Mesenchymal stem cell (in vitro differentiated cells and primary cell): ENCODE measurements around the gene GEMIN7. TPM values are rescaled to one million over a fixed set of nuclear protein-coding genes. Genes with fewer than 3 reads are reported as not detected.

Source experiments
- DNase-seq: peaks from one replicate; pipeline ENCODE4 v3.0.0-alpha.2; 2013
- H2AFZ ChIP-seq: one replicate; pipeline ENCODE4 v1.6.1; 2013; ENCODE audit warnings: low read depth, mild to moderate bottlenecking, control low read depth, inconsistent platforms, low read length, moderate library complexity
- H2AK5ac ChIP-seq: 2 replicates; pipeline ENCODE4 v1.6.1; 2013; ENCODE audit warnings: low read length, moderate library complexity, mild to moderate bottlenecking, inconsistent platforms; ENCODE audit not compliant: severe bottlenecking
- H2BK120ac ChIP-seq: one replicate; pipeline ENCODE4 v1.6.1; 2013; ENCODE audit warnings: low read depth, mild to moderate bottlenecking, inconsistent platforms, low read length, moderate library complexity
- H2BK12ac ChIP-seq, 2 experiments: one replicate each; pipeline ENCODE4 v1.6.1; 2013; ENCODE audit warnings: inconsistent platforms in 2 of 2, low read length in 2 of 2, mild to moderate bottlenecking in 2 of 2, moderate library complexity in 2 of 2, control low read depth in 1 of 2
- H2BK15ac ChIP-seq: one replicate; pipeline ENCODE4 v1.6.1; 2013; ENCODE audit warnings: mild to moderate bottlenecking, low read depth, inconsistent platforms; ENCODE audit not compliant: poor library complexity, severe bottlenecking
- H2BK5ac ChIP-seq: 2 replicates; pipeline ENCODE4 v1.6.1; 2013; ENCODE audit warnings: low read depth, mild to moderate bottlenecking, low read length, control low read depth, inconsistent platforms; ENCODE audit not compliant: poor library complexity, severe bottlenecking
- H3K14ac ChIP-seq, 2 experiments: one replicate each; pipeline ENCODE4 v1.6.1; 2013; ENCODE audit warnings: inconsistent platforms in 2 of 2, low read length in 2 of 2, control low read depth in 1 of 2, mild to moderate bottlenecking in 1 of 2, moderate library complexity in 1 of 2
- H3K18ac ChIP-seq, 2 experiments: one replicate each; pipeline ENCODE4 v1.6.1; 2013; ENCODE audit warnings: inconsistent platforms in 2 of 2, low read length in 2 of 2, control low read depth in 1 of 2, low read depth in 1 of 2, mild to moderate bottlenecking in 1 of 2
- H3K23ac ChIP-seq, 2 experiments: one replicate each; pipeline ENCODE4 v1.6.1; 2013; ENCODE audit warnings: inconsistent platforms in 2 of 2, low read length in 2 of 2, mild to moderate bottlenecking in 2 of 2, moderate library complexity in 2 of 2, control low read depth in 1 of 2
- H3K27ac ChIP-seq: 2 replicates; pipeline ENCODE4 v1.5.1; 2013; ENCODE audit warnings: mild to moderate bottlenecking, moderate library complexity, low read length, control low read depth, inconsistent platforms; ENCODE audit not compliant: poor library complexity, severe bottlenecking
- H3K27me3 ChIP-seq, 2 experiments: 2 replicates each; pipeline versions ENCODE4 v1.6.1 to v1.7.0; 2013; ENCODE audit warnings: low read length in 2 of 2, mild to moderate bottlenecking in 2 of 2, moderate library complexity in 2 of 2, control low read depth in 1 of 2, inconsistent platforms in 1 of 2; ENCODE audit not compliant: control insufficient read depth in 1 of 2, insufficient read depth in 1 of 2
- H3K36me3 ChIP-seq, 2 experiments: 2 replicates each; pipeline versions ENCODE4 v1.6.1 to v1.7.0; 2013; ENCODE audit warnings: low read length in 2 of 2, control low read depth in 1 of 2, inconsistent platforms in 1 of 2, low read depth in 1 of 2, mild to moderate bottlenecking in 1 of 2; ENCODE audit not compliant: insufficient read depth in 2 of 2, control insufficient read depth in 1 of 2
- H3K4ac ChIP-seq, 2 experiments: one replicate each; pipeline ENCODE4 v1.6.1; 2013; ENCODE audit warnings: inconsistent platforms in 2 of 2, low read length in 2 of 2, mild to moderate bottlenecking in 2 of 2, moderate library complexity in 2 of 2, control low read depth in 1 of 2, low read depth in 1 of 2
- H3K4me1 ChIP-seq: 2 replicates; pipeline ENCODE4 v1.6.1; 2013; ENCODE audit warnings: low read depth, low read length, control low read depth; ENCODE audit not compliant: control insufficient read depth, insufficient read depth
- H3K4me2 ChIP-seq: 2 replicates; pipeline ENCODE4 v1.6.1; 2013; ENCODE audit warnings: low read length, mild to moderate bottlenecking, inconsistent platforms; ENCODE audit not compliant: poor library complexity, severe bottlenecking
- H3K4me3 ChIP-seq, 2 experiments: 2 replicates each; pipeline versions ENCODE4 v1.5.1 to v1.7.0; 2013; ENCODE audit warnings: low read length in 2 of 2, mild to moderate bottlenecking in 2 of 2, control low read depth in 1 of 2, low read depth in 1 of 2; ENCODE audit not compliant: insufficient read depth in 1 of 2
- H3K79me1 ChIP-seq: replicated peaks from 2 replicates; pipeline ENCODE4 v1.6.1; 2013; ENCODE audit warnings: mild to moderate bottlenecking, control low read depth, low read length, inconsistent platforms; ENCODE audit not compliant: poor library complexity, severe bottlenecking
- H3K9ac ChIP-seq: 2 replicates; pipeline ENCODE4 v1.7.0; 2013; ENCODE audit warnings: mild to moderate bottlenecking, low read length, moderate library complexity
- H3K9me3 ChIP-seq: 2 replicates; pipeline ENCODE4 v1.7.0; 2013; ENCODE audit warnings: mild to moderate bottlenecking, low read length; ENCODE audit not compliant: control insufficient read depth
- H4K8ac ChIP-seq: one replicate; pipeline ENCODE4 v1.6.1; 2013; ENCODE audit warnings: inconsistent platforms, mild to moderate bottlenecking, low read length, moderate library complexity
- H4K91ac ChIP-seq: one replicate; pipeline ENCODE4 v1.6.1; 2013; ENCODE audit warnings: mild to moderate bottlenecking, low read length, inconsistent platforms
- WGBS: methylation state at CpG from one replicate; pipeline ENCODE4 v1.1.7; 2013; ENCODE audit warnings: mixed read lengths; 5-methylcytosine and 5-hydroxymethylcytosine counted together
- polyA plus RNA-seq, 2 experiments: library from polyadenylated mRNA; stranded (reverse); fragments of 200-250 nt; gene quantifications; one replicate each; pipeline ENCODE4 v1.2.3, GENCODE V29; 2013

GEMIN7 gene, protein sequence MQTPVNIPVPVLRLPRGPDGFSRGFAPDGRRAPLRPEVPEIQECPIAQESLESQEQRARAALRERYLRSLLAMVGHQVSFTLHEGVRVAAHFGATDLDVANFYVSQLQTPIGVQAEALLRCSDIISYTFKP
- polyA plus RNA-seq (2013, experiment 1 of 2): 24.6 TPM
- polyA plus RNA-seq (2013, experiment 2 of 2): 24.3 TPM

GRCh38 chr19:45079063-45079910, at the start of gene GEMIN7:
Gene GEMIN7, plus strand, starts transcription at chr19:45079260. Its CDS starts 10,855 bp downstream, at chr19:45090115.
- H2BK120ac ChIP-seq: no peak within 1 kb of the TSS
- H4K91ac ChIP-seq: peak within 1 kb of the TSS; percentile 77
- H3K23ac ChIP-seq: peak within 1 kb of the TSS in 1 of 2 experiments; percentile 94
- peaks cover 29% of the 10 kb centered on the region for H3K4me1 ChIP-seq
- peak within 1 kb of the TSS; percentile 63 for H3K27ac ChIP-seq
- no peaks in the 10 kb centered on the region for H3K27me3 ChIP-seq
- peaks cover 13% of the 10 kb centered on the region in 2 experiments for H3K36me3 ChIP-seq
- peak within 1 kb of the TSS; percentile 79 to 99 for H3K4me3 ChIP-seq
- H2BK15ac ChIP-seq: no peak within 1 kb of the TSS
- no peaks in the 10 kb centered on the region for H3K9me3 ChIP-seq
- no peak within 1 kb of the TSS for H2BK12ac ChIP-seq
- DNase-seq: peak; percentile 78
- peak within 1 kb of the TSS; percentile 84 to 98 for H3K18ac ChIP-seq
- WGBS: under 1% methylated on average over 61 of the region's 61 CpGs
- peak within 1 kb of the TSS; percentile 97 for H3K4me2 ChIP-seq
- H4K8ac ChIP-seq: peak within 1 kb of the TSS; percentile 92
- H3K9ac ChIP-seq: peak within 1 kb of the TSS; percentile 97
- H3K14ac ChIP-seq: peak within 1 kb of the TSS in 1 of 2 experiments; percentile 97
- H2BK5ac ChIP-seq: no peak within 1 kb of the TSS
- H2AK5ac ChIP-seq: peak within 1 kb of the TSS; percentile 27
- H2AFZ ChIP-seq: peak within 1 kb of the TSS; percentile 79
- H3K4ac ChIP-seq: peak within 1 kb of the TSS in 1 of 2 experiments; percentile 92
- peaks cover 19% of the 10 kb centered on the region for H3K79me1 ChIP-seq

- Histone ChIP-seq H3K23ac (no peak overlapping the region), H3K9me3 (no peaks in the 10 kb centered on the region), H3K79me1 (no peaks in the 10 kb centered on the region), H3K4me1 (peaks cover 2% of the 10 kb centered on the region), H2BK120ac (no peak overlapping the region), H2BK12ac (no peak overlapping the region), H3K27ac (no peak overlapping the region), H4K8ac (no peak overlapping the region), H3K18ac (no peak overlapping the region), H2AFZ (no peak overlapping the region), H4K91ac (no peak overlapping the region), H3K4me2 (no peak overlapping the region), H3K27me3 (no peaks in the 10 kb centered on the region), H2BK5ac (no peak overlapping the region), H3K14ac (no peak overlapping the region), H3K4me3 (no peak overlapping the region), H2BK15ac (no peak overlapping the region), H2AK5ac (no peak overlapping the region), H3K9ac (no peak overlapping the region), H3K36me3 (peaks cover 45 to 55% of the 10 kb centered on the region in 2 experiments), H3K4ac (no peak overlapping the region)
- 96% methylated on average over 4 of the region's 6 CpGs for WGBS
- DNase-seq: no peak
These were observed 48.2 kb upstream of the GEMIN7 start for GRCh38 chr19:45030825-45031224.

- Histone ChIP-seq H4K91ac (no peak overlapping the region), H3K4me2 (no peak overlapping the region), H2BK120ac (no peak overlapping the region), H3K36me3 (peaks cover 52 to 55% of the 10 kb centered on the region in 2 experiments), H3K9me3 (no peaks in the 10 kb centered on the region), H4K8ac (no peak overlapping the region), H3K9ac (no peak overlapping the region), H2BK12ac (no peak overlapping the region), H3K23ac (no peak overlapping the region), H2AK5ac (no peak overlapping the region), H3K18ac (no peak overlapping the region), H2AFZ (no peak overlapping the region), H2BK15ac (no peak overlapping the region), H3K4me3 (no peak overlapping the region), H3K4me1 (peaks cover 2% of the 10 kb centered on the region), H2BK5ac (no peak overlapping the region), H3K27ac (no peak overlapping the region), H3K27me3 (no peaks in the 10 kb centered on the region), H3K79me1 (no peaks in the 10 kb centered on the region), H3K4ac (no peak overlapping the region), H3K14ac (no peak overlapping the region)
- 91% methylated on average over 18 of the region's 18 CpGs for WGBS
- no peak for DNase-seq
These were observed 46.6 kb upstream of the GEMIN7 start for GRCh38 chr19:45032421-45032820.

GRCh38 chr19:45035755-45036154, 43.3 kb upstream of the GEMIN7 start:
- H2AFZ ChIP-seq: no peak overlapping the region
- no peak overlapping the region for H2BK5ac ChIP-seq
- H3K27ac ChIP-seq: no peak overlapping the region
- no peak for DNase-seq
- peaks cover 45 to 51% of the 10 kb centered on the region in 2 experiments for H3K36me3 ChIP-seq
- no peaks in the 10 kb centered on the region for H3K79me1 ChIP-seq
- no peak overlapping the region for H3K14ac ChIP-seq
- no peak overlapping the region for H3K23ac ChIP-seq
- no peak overlapping the region for H3K4me2 ChIP-seq
- no peak overlapping the region for H2AK5ac ChIP-seq
- no peak overlapping the region for H4K91ac ChIP-seq
- no peak overlapping the region for H3K4ac ChIP-seq
- H2BK120ac ChIP-seq: no peak overlapping the region
- no peaks in the 10 kb centered on the region for H3K27me3 ChIP-seq
- H4K8ac ChIP-seq: no peak overlapping the region
- H2BK15ac ChIP-seq: no peak overlapping the region
- no peak overlapping the region for H2BK12ac ChIP-seq
- H3K4me1 ChIP-seq: peaks cover 16% of the 10 kb centered on the region
- 94% methylated on average over 6 of the region's 6 CpGs for WGBS
- H3K9ac ChIP-seq: no peak overlapping the region
- no peaks in the 10 kb centered on the region for H3K9me3 ChIP-seq
- no peak overlapping the region for H3K4me3 ChIP-seq
- H3K18ac ChIP-seq: no peak overlapping the region
